HCEC 1CT (cell line): ENCODE data around the gene COL5A1.

ENCODE experiments used
- DNase-seq: peaks from one replicate; pipeline ENCODE4 v3.0.0-alpha.2; 2017

The COL5A1 gene

GRCh38 chr9:134752471-134753168 is 111.0 kb downstream of the COL5A1 start:
- no peak for DNase-seq

- DNase-seq: no peak
These were observed 111.6 kb downstream of the COL5A1 start for GRCh38 chr9:134753191-134753590.

GRCh38 chr9:134755221-134755907 is 113.8 kb downstream of the COL5A1 start:
- DNase-seq: no peak

GRCh38 chr9:134756098-134756497 is 114.5 kb downstream of the COL5A1 start:
- DNase-seq: no peak

GRCh38 chr9:134757216-134757975 is 115.8 kb downstream of the COL5A1 start:
- DNase-seq: no peak

GRCh38 chr9:134758949-134759607 is 117.5 kb downstream of the COL5A1 start:
- DNase-seq: no peak

GRCh38 chr9:134759913-134760312 is 118.3 kb downstream of the COL5A1 start:
- DNase-seq: no peak

GRCh38 chr9:134760750-134761420 is 119.3 kb downstream of the COL5A1 start:
- DNase-seq: no peak

GRCh38 chr9:134764473-134765269 is 123.1 kb downstream of the COL5A1 start:
- DNase-seq: no peak

GRCh38 chr9:134765785-134766184 is 124.2 kb downstream of the COL5A1 start:
- no peak for DNase-seq

GRCh38 chr9:134766587-134766986 is 125.0 kb downstream of the COL5A1 start:
- DNase-seq: no peak

GRCh38 chr9:134768332-134768708 is 126.7 kb downstream of the COL5A1 start:
- no peak for DNase-seq

GRCh38 chr9:134768709-134769351 is 127.2 kb downstream of the COL5A1 start:
- no peak for DNase-seq

GRCh38 chr9:134770972-134771971 is 129.7 kb downstream of the COL5A1 start:
- no peak for DNase-seq

- no peak for DNase-seq
These were observed 130.7 kb downstream of the COL5A1 start for GRCh38 chr9:134772331-134772730.

GRCh38 chr9:134773842-134774241 is 132.2 kb downstream of the COL5A1 start:
- DNase-seq: no peak

GRCh38 chr9:134774410-134774809 is 132.8 kb downstream of the COL5A1 start:
- no peak for DNase-seq

GRCh38 chr9:134775081-134775951 is 133.7 kb downstream of the COL5A1 start:
- DNase-seq: peak; percentile 23
